ENCODE data around the gene NYAP2. TPM values are rescaled to one million over a fixed set of nuclear protein-coding genes. Genes with fewer than 3 reads are reported as not detected.

Gene NYAP2
- total and polyA plus RNA-seq, 5 experiments from 2014 or later, result 0.05 TPM; not detected in 4

DNA sequence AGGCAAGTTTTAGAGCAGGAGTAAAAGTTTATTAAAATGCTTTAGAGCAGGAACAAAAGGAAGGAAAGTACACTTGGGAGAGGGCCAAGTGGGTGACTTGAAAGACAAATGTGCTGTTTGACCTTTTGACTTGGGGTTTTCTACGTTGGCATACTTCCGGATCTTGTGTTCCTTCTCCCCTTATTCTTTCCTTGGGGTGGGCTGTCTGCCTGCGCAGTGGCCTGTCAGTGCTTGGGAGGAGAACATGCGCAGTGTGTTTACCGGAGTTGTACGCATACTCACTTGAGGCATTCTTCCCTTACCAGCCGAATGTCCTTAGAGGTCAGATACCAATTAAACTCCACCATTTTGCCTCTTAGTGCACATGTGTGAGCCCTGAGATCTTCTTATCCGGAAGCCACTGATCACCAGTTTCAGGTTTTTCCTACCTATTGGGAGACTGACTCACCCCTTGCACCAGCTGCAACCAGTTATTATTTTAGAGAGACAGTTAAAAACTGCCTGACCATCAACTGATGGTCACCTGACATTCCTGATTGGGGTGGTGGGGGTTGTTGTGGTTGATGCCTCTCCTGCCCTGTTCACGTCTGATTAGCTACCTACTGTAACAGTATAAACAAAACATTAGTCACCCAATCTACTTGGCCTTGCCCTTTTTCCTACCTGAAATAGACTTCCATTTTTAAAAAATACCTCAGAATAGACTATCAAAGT is 67.5 kb downstream of the NYAP2 start:
- Mint-ChIP-seq H3K36me3 (peaks cover 0 to 14% (median 0%) of the 10 kb centered on the region in 3 donors), H3K27me3 (no peaks in the 10 kb centered on the region), H3K4me1 (peaks cover 9 to 26% (median 18%) of the 10 kb centered on the region in 4 donors), H3K27ac (peak overlapping the region in 2 of 10 donors; percentile 46 to 53), H3K9me3 (peaks cover 0 to 8% (median 0%) of the 10 kb centered on the region in 9 donors), H3K4me3 (no peak overlapping the region)
- no peak for ATAC-seq
- no peak for DNase-seq
- POLR2A ChIA-PET, result no interaction called here

DNA sequence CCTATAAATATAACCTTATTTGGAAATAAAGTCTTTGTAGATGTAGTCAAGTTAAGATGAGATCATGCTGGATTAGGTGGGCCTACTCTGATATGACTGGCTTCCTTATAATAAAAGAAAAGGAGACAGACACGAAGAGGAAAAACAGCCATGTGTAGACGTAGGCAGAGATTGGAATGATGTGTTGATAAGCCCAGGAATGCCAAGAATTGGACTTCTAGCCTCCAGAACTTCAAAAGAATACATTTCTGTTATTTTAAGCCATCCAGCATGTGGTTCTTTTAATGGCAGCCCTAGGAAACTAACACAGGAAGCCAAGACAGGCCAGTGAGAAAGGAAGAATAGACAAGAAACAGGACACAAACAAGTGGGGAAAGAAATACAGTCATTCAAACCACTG is 68.6 kb downstream of the NYAP2 start:
- H3K4me3 Mint-ChIP-seq, result no peak overlapping the region
- POLR2A ChIA-PET, result no interaction called here
- peaks cover 9 to 24% (median 18%) of the 10 kb centered on the region in 4 donors for H3K4me1 Mint-ChIP-seq
- H3K27ac Mint-ChIP-seq, result no peak overlapping the region
- H3K9me3 Mint-ChIP-seq, result peaks cover 0 to 8% (median 0%) of the 10 kb centered on the region in 9 donors
- ATAC-seq, result no peak
- peaks cover 0 to 2% (median 0%) of the 10 kb centered on the region in 5 donors for H3K27me3 Mint-ChIP-seq
- no peak for DNase-seq
- H3K36me3 Mint-ChIP-seq, result peaks cover 0 to 14% (median 0%) of the 10 kb centered on the region in 3 donors

DNA sequence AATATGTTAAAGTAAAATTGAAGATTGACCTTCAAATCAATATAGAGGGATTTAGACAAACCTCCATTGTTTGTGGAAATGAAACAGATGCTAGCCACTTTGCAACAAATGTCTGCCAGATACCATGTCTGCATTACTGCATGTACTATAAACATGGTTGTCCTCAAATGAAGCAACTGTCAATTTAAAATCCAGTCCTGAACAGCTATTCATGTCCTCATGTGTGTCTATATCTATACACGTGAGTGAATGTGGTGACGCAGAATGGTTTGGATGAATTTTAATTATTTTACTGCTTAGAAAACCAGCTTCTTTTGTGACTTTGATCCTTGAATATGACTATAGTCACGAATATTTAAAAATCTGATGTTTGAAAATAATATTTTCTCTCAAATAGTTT is 71.5 kb downstream of the NYAP2 start:
- no peak for ATAC-seq
- DNase-seq, result no peak
- no peak overlapping the region for H3K4me3 Mint-ChIP-seq
- H3K27me3 Mint-ChIP-seq, result peaks cover 0 to 2% (median 0%) of the 10 kb centered on the region in 5 donors
- no peaks in the 10 kb centered on the region for H3K36me3 Mint-ChIP-seq
- H3K27ac Mint-ChIP-seq, result no peak overlapping the region
- H3K9me3 Mint-ChIP-seq, result peaks cover 0 to 8% (median 0%) of the 10 kb centered on the region in 9 donors
- peaks cover 0 to 6% (median 2%) of the 10 kb centered on the region in 4 donors for H3K4me1 Mint-ChIP-seq
- POLR2A ChIA-PET, result no interaction called here

DNA sequence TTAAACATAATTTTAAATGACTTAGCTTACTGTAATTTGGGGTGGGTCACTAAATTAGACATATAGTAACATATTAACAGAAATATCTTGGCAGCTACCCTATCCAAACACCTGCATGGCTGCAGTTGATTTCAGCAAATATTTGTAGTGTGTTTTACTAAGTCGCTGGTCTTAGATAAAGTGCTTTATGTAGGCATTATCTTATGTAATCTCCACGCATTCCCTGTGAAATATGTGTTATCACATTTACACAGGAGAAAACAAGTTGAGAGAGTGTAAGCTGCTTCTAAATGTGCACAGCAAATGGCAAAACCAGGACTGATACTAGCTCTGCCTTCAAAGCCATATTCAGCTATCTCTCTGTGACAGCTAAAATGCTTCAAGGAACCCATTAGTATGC is 72.0 kb downstream of the NYAP2 start:
- no peak overlapping the region for H3K27ac Mint-ChIP-seq
- peaks cover 0 to 5% (median under 1%) of the 10 kb centered on the region in 4 donors for H3K4me1 Mint-ChIP-seq
- peaks cover 0 to 2% (median 0%) of the 10 kb centered on the region in 5 donors for H3K27me3 Mint-ChIP-seq
- POLR2A ChIA-PET, result no interaction called here
- H3K36me3 Mint-ChIP-seq, result no peaks in the 10 kb centered on the region
- no peak for ATAC-seq
- DNase-seq, result no peak
- H3K4me3 Mint-ChIP-seq, result no peak overlapping the region
- H3K9me3 Mint-ChIP-seq, result peaks cover 0 to 8% (median 0%) of the 10 kb centered on the region in 9 donors

DNA sequence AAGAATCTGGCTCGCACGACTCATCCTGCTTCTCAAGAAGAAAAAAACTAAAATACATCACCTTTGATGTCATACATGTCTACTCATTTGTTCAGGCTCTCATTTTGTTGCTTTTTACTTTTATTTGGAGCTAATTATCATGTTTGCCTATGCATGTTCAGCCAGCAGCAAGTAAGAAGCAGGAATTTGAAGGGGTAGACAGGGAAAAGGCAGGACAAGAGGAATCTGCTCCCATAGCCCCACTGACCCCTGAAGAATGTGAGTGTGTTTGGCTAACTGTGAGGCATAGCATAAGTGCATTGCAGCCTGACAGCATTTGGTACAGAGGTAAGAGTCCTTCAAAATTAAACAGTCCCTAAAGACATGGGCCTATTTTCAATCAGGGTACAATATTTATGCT is 72.7 kb downstream of the NYAP2 start:
- POLR2A ChIA-PET, result no interaction called here
- Mint-ChIP-seq H3K27ac (no peak overlapping the region), H3K36me3 (no peaks in the 10 kb centered on the region)

DNA sequence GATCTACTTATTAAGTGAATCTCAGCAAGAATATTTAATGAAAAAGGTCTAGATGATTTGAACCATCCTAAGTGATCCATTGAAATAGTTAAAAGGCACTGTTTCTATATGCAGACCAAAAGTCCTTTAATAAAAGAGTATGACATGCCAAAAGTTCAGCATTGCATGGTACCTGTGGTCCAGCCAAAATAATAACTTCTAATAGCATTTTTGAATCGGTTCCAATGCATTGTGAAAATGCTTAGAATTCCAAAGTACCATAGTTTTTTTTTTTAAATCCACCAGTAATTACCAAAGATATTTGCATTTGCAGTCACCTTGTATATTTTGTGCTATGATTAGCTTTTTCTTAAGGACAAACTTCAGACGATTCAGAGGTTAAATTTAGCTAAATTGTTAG is 79.9 kb downstream of the NYAP2 start:
- ATAC-seq (no peak), DNase-seq (no peak)
- Mint-ChIP-seq H3K27ac (no peak overlapping the region), H3K4me3 (no peak overlapping the region), H3K4me1 (no peaks in the 10 kb centered on the region), H3K9me3 (no peaks in the 10 kb centered on the region), H3K36me3 (peaks cover 0 to 2% (median 0%) of the 10 kb centered on the region in 3 donors), H3K27me3 (peaks cover 7 to 25% (median 10%) of the 10 kb centered on the region in 5 donors)
- POLR2A ChIA-PET, result no interaction called here

More for the DNA sequence above, 72.7 kb downstream of the NYAP2 start:
- Mint-ChIP-seq H3K4me3 (no peak overlapping the region), H3K4me1 (no peaks in the 10 kb centered on the region), H3K9me3 (peaks cover 0 to 8% (median 0%) of the 10 kb centered on the region in 9 donors), H3K27me3 (peaks cover 0 to 2% (median 0%) of the 10 kb centered on the region in 5 donors)
- DNase-seq (no peak), ATAC-seq (no peak)

DNA sequence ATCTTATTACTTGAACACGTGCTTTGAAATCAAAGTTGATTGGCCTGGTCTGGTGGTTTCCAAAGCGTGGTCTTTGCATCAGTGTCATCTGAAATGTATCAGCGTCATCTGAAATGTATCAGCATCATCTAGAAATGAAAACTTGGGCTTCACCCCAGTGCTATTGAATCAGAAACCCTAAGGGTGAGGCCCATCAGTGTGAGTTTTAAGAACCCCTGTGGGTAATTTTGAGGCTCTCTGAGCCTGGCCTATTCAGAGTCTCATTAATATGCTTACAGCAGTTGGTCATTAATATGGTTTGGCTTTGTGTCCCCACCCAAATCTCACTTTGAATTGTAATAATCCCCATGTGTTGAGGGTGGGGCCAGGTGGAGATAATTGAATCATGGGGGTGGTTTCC is 85.2 kb downstream of the NYAP2 start:
- Mint-ChIP-seq H3K4me1 (no peaks in the 10 kb centered on the region), H3K27ac (no peak overlapping the region), H3K4me3 (no peak overlapping the region), H3K36me3 (peaks cover 0 to 2% (median 0%) of the 10 kb centered on the region in 3 donors), H3K9me3 (peaks cover 0 to 3% (median 0%) of the 10 kb centered on the region in 9 donors), H3K27me3 (peaks cover 0 to 11% (median 2%) of the 10 kb centered on the region in 5 donors)
- POLR2A ChIA-PET, result no interaction called here
- DNase-seq, result no peak
- no peak for ATAC-seq

DNA sequence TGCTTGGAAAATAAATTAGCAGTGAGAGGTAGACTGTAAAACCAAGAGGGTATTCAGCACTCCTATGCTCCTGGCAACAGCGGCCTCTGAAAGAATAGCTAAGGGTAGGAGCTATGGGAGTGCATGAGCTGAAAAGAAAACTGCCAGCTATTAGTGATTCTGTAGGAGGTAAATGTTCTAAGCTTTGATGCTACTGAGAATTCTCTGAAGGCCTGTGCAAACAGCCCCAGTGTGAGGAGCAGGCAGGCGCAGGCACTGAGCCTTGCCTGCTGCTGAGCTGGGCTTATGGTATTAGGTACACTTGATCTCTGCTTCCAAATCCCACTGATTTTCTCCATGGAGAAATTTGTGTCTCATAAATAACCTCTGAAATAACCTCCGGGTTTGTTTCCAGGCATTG is 86.7 kb downstream of the NYAP2 start:
- Mint-ChIP-seq H3K9me3 (peaks cover 0 to 3% (median 0%) of the 10 kb centered on the region in 9 donors), H3K27ac (no peak overlapping the region), H3K36me3 (peaks cover 0 to 2% (median 0%) of the 10 kb centered on the region in 3 donors), H3K4me1 (no peaks in the 10 kb centered on the region), H3K27me3 (peaks cover 0 to 11% (median 2%) of the 10 kb centered on the region in 5 donors), H3K4me3 (no peak overlapping the region)
- ATAC-seq (no peak), DNase-seq (no peak)
- POLR2A ChIA-PET, result no interaction called here

DNA sequence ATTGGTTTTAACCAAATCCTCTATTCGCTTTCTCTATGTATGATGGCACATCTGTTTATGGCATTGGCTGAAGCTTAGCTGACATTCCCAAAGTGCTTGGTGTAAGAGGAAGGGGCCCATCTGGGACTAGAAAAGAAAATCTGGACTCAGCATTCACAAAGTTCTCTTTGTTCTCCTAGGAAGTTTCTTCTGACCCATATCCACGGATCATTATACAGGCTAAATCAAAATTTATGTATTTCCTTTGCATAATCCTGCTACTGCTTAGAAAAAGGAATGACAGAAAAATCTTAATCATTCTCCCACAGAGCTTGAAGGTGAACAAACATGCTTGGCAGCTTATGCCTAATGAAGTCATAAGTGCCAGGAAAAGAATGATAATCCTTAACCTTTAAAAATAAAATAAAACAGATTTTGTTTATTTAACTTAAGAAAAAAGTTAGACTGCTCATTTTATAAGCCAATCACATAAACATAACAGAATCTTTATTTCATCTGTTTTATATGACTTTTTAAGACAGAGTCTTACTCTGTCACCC is 88.4 kb downstream of the NYAP2 start:
- peaks cover 0 to 3% (median 0%) of the 10 kb centered on the region in 9 donors for H3K9me3 Mint-ChIP-seq
- peaks cover 0 to 2% (median 0%) of the 10 kb centered on the region in 3 donors for H3K36me3 Mint-ChIP-seq
- peaks cover 0 to 11% (median 0%) of the 10 kb centered on the region in 5 donors for H3K27me3 Mint-ChIP-seq
- H3K4me1 Mint-ChIP-seq, result no peaks in the 10 kb centered on the region
- DNase-seq (no peak), ATAC-seq (no peak)
- H3K27ac Mint-ChIP-seq, result no peak overlapping the region
- POLR2A ChIA-PET, result no interaction called here
- H3K4me3 Mint-ChIP-seq, result no peak overlapping the region

DNA sequence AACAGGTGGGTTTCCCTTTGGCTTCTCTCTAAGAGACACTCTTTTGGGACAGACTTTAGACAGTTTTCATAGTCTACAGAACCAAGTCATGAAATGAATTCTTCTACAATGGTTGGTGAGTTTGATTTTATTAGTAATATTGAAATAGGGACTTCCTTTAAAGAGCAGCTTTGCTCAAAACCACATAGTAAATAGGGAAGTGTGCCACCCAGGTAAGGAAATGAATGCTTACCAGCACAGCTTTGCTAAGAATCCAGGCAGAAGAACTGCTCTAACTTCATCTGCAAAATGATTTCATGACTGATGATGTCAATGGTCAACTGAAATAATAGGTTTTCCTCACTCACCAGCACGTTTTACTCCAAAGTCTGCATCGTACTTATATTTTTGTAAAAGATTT is 89.2 kb downstream of the NYAP2 start:
- H3K9me3 Mint-ChIP-seq, result peaks cover 0 to 3% (median 0%) of the 10 kb centered on the region in 9 donors
- POLR2A ChIA-PET, result no interaction called here
- H3K36me3 Mint-ChIP-seq, result peaks cover 0 to 2% (median 0%) of the 10 kb centered on the region in 3 donors
- no peak overlapping the region for H3K4me3 Mint-ChIP-seq
- H3K4me1 Mint-ChIP-seq, result no peaks in the 10 kb centered on the region
- ATAC-seq (no peak), DNase-seq (no peak)
- no peak overlapping the region for H3K27ac Mint-ChIP-seq
- peaks cover 0 to 11% (median 0%) of the 10 kb centered on the region in 5 donors for H3K27me3 Mint-ChIP-seq

DNA sequence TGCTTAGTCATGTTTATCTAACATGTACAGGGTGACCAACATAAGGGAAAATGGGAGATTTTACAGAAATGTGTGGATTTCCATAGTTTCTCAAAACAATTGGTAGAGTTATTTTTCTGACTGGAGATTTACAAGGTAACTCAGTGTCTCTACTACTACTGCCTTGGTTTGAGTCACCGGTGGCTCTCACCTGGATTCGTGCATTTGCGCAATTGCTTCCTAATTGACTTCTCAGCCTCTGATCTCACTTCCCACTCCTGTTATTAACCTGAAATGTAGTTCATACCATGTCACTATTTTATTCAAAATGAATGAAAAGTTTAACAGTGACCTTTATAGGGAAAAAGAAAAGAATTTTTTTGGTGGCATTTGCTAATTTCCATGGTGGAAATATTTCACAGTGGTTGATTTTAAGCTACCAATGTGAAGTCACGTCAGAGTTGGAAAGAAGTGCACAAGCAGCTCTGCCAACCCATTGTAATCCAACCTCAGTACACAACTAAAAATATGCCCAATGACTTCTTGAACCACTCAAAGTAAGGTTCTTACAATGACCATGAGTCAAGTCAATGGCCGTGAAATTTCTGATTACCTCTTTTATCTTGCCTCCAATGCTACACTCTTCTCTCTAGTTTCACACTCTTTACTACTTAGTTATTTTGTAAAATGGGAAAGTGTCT is 94.0 kb downstream of the NYAP2 start:
- H3K9me3 Mint-ChIP-seq, result no peaks in the 10 kb centered on the region
- no peak overlapping the region for H3K27ac Mint-ChIP-seq
- no peak overlapping the region for H3K4me3 Mint-ChIP-seq
- H3K36me3 Mint-ChIP-seq, result no peaks in the 10 kb centered on the region
- no peaks in the 10 kb centered on the region for H3K4me1 Mint-ChIP-seq
- DNase-seq (no peak), ATAC-seq (no peak)
- peaks cover 1 to 11% (median 7%) of the 10 kb centered on the region in 5 donors for H3K27me3 Mint-ChIP-seq
- POLR2A ChIA-PET, result no interaction called here

DNA sequence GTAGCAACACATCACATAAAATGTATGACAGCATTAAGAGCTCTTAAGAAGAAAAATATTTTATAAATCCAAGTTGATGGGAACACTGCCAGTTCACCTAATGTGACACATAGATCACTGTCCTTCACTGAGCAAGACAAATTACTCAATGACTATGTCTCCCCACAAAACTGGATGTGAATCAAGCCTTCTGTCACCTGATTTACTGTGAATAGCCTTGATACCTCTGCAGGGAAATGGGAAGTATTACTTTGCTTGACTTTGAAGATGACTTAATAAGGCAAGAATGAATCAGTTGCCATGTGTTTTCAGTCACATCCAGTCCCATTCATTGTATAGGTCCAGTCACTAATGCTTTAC is 94.6 kb downstream of the NYAP2 start:
- DNase-seq (no peak), ATAC-seq (no peak)
- POLR2A ChIA-PET, result no interaction called here
- Mint-ChIP-seq H3K36me3 (no peaks in the 10 kb centered on the region), H3K4me3 (no peak overlapping the region), H3K9me3 (no peaks in the 10 kb centered on the region), H3K27ac (no peak overlapping the region), H3K27me3 (peaks cover 5 to 16% (median 10%) of the 10 kb centered on the region in 5 donors), H3K4me1 (no peaks in the 10 kb centered on the region)

DNA sequence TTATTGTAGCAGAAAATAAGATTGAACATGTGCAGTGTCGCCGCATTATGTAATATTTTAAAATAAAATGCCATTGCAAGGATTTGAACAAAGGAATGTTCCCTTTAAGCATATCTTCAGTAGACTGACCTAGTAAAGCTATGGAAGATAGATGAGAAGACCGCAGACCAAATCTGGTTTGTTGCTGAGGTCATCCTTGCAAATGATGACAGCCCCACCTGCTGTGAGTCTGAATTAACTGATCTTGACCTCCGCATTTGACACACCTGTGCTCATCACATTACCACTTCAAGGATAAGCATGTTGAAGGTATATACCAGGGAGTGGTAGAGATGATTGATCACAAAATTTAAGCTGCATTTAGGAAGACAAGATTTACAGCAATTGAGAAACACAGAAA is 96.2 kb downstream of the NYAP2 start:
- H3K4me3 Mint-ChIP-seq, result no peak overlapping the region
- no peaks in the 10 kb centered on the region for H3K9me3 Mint-ChIP-seq
- no peaks in the 10 kb centered on the region for H3K4me1 Mint-ChIP-seq
- peaks cover 7 to 19% (median 13%) of the 10 kb centered on the region in 5 donors for H3K27me3 Mint-ChIP-seq
- no peak for DNase-seq
- ATAC-seq, result no peak
- H3K36me3 Mint-ChIP-seq, result no peaks in the 10 kb centered on the region
- H3K27ac Mint-ChIP-seq, result no peak overlapping the region
- POLR2A ChIA-PET, result no interaction called here
